ENCODE results near the gene NECAB2.

- TF ChIP-seq CTCF (IDR thresholded peaks at IDR 0.05) = no peak
- TF ChIP-seq POLR2AphosphoS5 (IDR thresholded peaks at IDR 0.05) = no peak
Observed at GRCh38 chr16:84009282-84009681, 41.2 kb downstream of the NECAB2 start.

Measured in suprapubic skin (tissue), 3 donors.